GM19455 (cell line): ENCODE measurements around the gene TTC28.

ENCODE experiments used
- ATAC-seq: cut with Tn5 transposase; IDR thresholded peaks from one replicate; pipeline ENCODE4 v1.9.1; 2021; ENCODE audit not compliant: unreplicated experiment

The TTC28 gene

DNA sequence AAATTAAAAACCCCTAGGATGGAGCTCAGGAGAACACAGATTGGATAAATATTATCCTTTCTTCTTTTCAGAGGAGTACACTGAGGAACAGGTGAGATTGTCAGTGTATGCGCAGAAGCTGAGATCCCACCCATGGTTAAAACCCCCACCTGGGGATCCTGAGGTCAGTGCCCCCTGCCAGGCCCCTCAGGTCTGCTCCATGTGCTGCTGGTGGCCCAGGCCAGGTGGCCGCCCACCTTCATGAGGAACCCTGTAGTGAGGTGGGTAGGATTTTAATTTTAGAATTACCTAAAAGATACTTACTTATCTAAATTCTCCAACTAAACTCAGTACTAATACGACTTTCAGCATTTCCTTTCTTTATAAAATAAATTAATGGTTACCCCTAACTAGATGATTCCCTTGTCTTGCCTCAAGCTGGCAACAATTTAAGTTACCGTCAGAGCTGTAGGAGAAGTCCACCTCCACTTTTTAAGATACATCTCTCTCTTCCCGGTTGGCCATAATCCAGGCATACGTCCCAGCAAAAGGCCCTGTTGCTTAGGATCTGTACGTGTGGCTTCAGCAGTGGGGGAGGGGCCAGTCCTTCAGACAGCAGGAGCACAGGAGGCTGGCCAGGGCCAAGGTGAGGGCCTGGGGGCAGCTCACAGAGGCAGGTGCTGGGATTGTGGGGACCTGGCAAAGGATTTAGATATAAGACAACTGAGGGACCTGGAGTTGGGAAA is 699.1 kb downstream of the TTC28 start:
- ATAC-seq, result no peak

GRCh38 chr22:27978802-27979201 is 700.8 kb downstream of the TTC28 start:
- no peak for ATAC-seq

DNA sequence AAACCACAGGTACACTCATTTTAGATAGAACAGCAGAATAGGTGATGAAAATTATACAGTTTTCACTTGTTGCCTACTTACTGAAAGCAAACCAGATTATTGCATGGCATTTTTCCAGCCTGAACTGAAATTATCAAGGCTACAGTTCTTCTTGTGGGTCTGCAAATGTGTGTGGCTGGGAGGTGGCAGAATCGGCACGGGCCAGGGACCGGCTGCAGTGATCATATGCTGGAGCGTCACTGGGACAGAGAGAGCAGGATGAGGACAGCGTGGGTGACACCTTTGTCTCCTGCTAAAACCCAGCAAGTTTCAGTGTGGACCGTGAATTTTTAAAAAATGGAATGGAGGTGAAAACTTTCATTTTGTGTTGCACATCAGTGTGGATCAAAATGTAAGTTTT is 701.3 kb downstream of the TTC28 start:
- ATAC-seq, result no peak

DNA sequence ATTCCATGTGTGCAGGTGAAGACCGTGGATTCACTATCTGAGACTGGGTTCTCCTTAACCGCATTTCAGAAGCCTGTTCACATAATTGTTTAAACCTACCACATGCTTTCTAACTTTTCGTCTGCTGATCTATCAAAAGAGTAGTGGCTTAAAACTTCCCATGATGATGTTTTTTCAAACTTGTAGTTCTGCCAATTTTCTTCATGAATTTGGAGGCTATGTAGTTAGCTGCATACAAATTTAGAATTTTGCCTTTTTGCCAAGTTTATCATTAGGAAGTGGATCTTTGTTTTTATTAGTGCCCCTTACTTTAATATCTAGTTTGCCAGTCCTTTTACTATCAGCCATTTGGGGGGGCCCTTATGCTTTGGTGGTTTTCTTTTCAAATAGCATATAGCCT is 703.1 kb downstream of the TTC28 start:
- no peak for ATAC-seq

GRCh38 chr22:27975381-27976013 is 704.1 kb downstream of the TTC28 start:
- ATAC-seq, result no peak

- no peak for ATAC-seq
Measured at GRCh38 chr22:27973846-27974245, 705.8 kb downstream of the TTC28 start.

GRCh38 chr22:27972732-27973698 is 706.6 kb downstream of the TTC28 start:
- ATAC-seq, result no peak

DNA sequence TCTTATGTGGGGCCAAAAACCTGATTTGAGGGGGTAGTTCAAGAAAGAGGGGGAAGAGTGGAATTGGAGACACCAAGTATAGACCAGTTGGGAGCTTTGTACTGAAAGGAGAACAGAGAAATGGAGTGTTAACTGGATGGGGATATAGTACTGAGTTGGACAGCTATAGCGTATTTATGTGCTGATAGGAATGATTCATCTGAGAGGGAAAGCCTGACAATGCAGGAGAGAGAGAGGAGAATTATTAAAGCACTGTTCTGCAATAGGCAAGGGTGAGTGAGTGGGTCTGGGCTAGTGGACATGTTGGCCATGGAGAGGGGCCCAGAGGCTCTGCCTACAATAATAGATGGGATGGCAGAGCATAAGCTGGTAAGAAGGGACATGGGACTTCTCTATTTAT is 707.7 kb downstream of the TTC28 start:
- ATAC-seq, result no peak

- no peak for ATAC-seq
Measured at GRCh38 chr22:27970596-27971220, 708.9 kb downstream of the TTC28 start.

GRCh38 chr22:27966168-27967064 is 713.2 kb downstream of the TTC28 start:
- no peak for ATAC-seq

DNA sequence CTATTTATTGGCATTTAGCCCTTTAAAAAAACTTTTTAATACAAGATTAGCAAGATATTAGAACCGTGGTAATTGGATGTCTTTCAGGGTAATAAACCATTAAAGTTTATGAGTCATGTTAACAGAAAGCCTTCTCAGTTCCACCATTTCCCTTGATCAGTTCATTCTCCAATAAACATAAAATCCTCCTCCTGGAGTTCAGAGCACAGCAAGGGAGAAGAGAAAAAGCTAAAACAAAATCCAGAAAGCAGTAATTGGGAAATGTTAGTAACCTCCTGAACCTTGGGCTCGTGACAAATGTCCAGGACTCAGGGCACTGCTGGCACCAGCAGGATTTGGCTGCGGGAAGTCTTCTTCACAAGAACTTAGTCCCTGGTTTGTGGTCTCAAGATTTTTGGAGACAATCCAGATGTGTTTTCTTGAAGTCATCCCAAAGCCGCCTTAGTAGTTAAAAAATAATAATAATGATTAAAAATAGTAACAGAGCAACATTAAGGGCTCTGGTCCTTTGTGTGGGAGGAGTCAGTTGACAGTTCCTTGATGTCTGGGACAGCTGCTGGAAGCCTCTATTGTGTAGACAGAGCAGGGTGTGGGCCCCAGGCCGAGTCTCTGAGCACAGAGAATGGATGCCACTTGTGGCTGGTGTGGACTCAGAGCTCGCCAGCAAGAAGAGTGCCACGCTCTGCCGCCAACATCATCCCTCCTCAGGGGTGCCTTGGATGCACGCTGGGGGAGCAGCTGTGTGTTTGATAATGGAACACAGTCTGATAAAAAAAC is 717.2 kb downstream of the TTC28 start:
- ATAC-seq, result no peak

GRCh38 chr22:27961680-27962079 is 718.0 kb downstream of the TTC28 start:
- ATAC-seq, result no peak

DNA sequence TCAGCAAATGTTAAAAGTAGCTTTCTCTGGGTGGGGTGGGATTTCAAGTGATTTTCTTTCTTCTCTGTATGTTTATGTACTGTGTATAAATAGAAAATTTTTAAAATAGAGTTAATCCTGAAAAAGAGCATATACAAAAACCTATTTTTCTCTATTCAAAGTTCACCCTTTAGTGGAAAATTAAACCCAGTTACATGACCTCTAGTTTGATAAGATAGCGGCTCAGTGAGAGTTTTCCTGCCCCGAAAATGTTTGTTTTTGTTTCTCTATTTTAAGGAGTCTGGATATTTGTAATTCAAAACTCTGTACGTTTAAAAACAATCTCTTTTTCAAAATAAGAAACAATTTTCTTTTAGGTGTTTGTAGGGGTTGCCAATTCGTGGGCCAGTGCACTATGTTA is 718.5 kb downstream of the TTC28 start:
- ATAC-seq, result no peak

DNA sequence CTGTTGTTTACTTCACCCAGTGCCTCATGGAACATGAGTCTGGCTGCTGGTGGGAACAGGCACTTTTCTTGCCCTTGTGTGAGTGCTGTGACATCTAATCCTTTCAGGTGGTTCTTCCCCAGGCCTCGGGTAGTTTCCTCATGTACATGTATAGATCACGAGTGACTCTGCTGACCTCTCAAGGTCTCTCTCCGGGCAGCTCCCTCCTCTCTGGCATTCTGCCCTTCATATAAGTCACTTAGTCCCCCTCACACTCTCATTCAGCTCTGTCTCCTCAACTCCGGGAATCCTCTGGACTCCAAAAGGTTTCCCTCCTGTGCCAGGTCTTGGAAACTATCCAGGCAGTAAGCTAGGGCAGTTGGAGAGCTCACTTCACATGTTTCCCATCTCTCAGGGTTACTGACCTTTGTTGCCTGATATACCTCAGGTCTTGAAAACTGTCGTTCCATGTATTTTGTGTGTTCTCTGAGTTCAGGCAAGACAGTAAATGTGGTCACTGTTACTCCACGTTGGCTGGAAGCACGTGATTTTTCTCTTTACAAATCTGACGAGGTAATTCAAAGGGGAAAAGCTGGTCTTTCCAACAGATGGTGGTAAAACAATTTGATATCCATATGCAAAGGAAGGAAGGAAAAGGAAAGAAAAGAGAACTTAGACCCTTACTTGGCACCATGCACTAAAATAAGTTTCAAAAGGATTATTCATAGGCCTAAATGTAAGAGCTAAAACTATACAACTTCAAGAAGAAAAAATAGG is 720.1 kb downstream of the TTC28 start:
- no peak for ATAC-seq

DNA sequence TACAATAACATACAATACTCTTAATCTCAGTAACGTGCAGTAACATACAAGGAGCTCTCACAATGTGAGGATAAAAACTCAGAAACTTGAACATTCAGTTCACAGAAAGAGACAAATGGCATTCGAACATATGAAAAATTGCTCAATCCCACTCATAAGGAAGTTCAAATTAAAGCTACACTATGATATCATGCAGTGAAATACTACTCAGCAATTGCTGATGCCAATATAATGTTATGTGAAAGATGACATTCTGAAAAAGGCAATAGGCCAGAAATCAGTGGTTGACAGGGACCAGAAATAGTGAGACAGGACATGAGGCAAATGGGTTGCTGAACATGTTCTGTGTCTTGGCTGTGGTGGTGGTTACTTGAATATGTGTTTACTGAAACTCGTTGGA is 726.9 kb downstream of the TTC28 start:
- no peak for ATAC-seq

- no peak for ATAC-seq
Measured at GRCh38 chr22:27952091-27952490, 727.5 kb downstream of the TTC28 start.

DNA sequence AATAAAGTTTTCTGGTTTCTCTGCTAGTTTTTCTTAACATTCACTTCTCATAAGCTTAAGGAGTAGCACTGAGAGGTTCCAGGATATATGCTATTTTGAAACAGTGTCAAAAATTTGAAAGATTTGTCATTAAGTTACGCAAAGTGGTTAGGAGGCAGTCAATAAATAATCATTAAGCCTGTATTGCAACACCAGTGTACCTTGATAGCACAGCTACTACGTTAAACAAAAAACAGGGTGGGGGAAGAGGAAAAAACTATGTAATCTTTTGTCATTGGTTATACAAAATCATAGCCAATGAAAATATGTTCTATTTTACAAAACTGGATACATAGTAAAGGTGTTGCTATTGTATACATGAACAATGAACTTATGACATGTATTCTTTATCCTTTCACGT is 730.2 kb downstream of the TTC28 start:
- ATAC-seq, result no peak

DNA sequence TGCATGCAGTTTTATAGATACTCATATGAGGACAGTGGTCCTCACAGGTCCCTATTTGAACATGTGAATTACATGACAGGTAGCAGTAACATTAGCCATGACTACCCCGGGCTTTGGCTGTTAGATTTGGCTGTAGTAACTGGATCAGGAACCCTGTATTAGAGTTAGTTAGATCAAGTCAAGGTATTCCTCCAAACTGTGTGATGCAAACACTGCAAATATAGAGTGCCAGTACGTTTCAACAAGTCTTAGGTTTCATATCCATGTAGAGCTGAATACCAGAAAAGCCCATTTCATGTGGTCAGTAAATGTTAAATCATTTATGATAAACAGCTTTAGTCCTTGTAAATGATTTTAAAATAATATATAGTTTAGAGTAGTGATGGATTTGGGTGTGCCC is 731.1 kb downstream of the TTC28 start:
- no peak for ATAC-seq

DNA sequence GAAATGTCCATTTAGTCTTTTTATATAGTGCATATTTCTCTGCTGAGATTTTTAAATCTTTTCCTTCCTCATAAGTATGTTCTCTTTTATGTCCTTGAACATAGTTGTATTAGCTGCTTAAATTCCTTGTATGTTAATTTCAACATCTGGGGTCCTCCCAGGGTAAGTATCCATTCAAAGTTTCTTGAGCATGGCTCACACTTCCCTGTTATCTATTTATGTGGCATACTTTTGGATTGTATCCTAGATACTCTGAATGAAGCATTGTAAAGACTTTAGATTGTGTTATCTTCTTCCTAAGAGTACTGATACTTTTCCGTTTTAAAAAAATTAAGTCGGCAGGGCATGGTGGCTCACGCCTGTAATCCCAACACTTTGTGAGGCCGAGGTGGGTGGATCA is 732.2 kb downstream of the TTC28 start:
- no peak for ATAC-seq
